ENCODE results near the gene S100PBP. TPM values are rescaled to one million over a fixed set of nuclear protein-coding genes. Genes with fewer than 3 reads are reported as not detected.

Gene S100PBP
- 50.2 and 50.5 TPM in 2 replicates for total RNA-seq

GRCh38 chr1:32817159-32817814 is at the start of gene S100PBP, which contains the start of gene YARS1:
Gene S100PBP (plus strand): TSS chr1:32817653. CDS start chr1:32826100, 8,447 bp downstream.
Gene YARS1 (minus strand): TSS chr1:32817358. CDS start chr1:32817244, 114 bp downstream.
- Mint-ChIP-seq H3K27ac (peak within 1 kb of the TSS; percentile 96), H3K36me3 (ENCODE audit: low read depth) (peaks cover 48% of the 10 kb centered on the region), H3K27me3 (ENCODE audit: low read depth) (no peaks in the 10 kb centered on the region), H3K4me3 (ENCODE audit: low read depth) (peak within 1 kb of the TSS; percentile 99), H3K4me1 (ENCODE audit: low read depth) (peaks cover 46% of the 10 kb centered on the region), H3K9me3 (no peaks in the 10 kb centered on the region)
- peak; percentile 100 for DNase-seq (ENCODE audit: low spot score)
- intact Hi-C loops (cut with micrococcal nuclease), result loop anchor here (1.0 to 10.0 kb wide), 5 partner anchors 16 to 612 kb away; partner anchors contain the start of genes AK2, CCDC28B, DCDC2B and IQCC

GRCh38 chr1:32768110-32768850 is 49.2 kb upstream of the S100PBP start:
- Mint-ChIP-seq H3K4me3 (ENCODE audit: low read depth) (no peak overlapping the region), H3K27ac (no peak overlapping the region), H3K9me3 (no peaks in the 10 kb centered on the region), H3K36me3 (ENCODE audit: low read depth) (peaks cover 6% of the 10 kb centered on the region), H3K4me1 (ENCODE audit: low read depth) (no peaks in the 10 kb centered on the region), H3K27me3 (ENCODE audit: low read depth) (no peaks in the 10 kb centered on the region)
- intact Hi-C loops (cut with micrococcal nuclease), result no loop called here
- no peak for DNase-seq (ENCODE audit: low spot score)

GRCh38 chr1:32769524-32770220 is 47.8 kb upstream of the S100PBP start:
- intact Hi-C loops (cut with micrococcal nuclease), result loop anchor here (10.0 kb wide), 1 partner anchor 245 kb away; no protein-coding TSS in a partner anchor
- Mint-ChIP-seq H3K27me3 (ENCODE audit: low read depth) (no peaks in the 10 kb centered on the region), H3K4me1 (ENCODE audit: low read depth) (peaks cover 5% of the 10 kb centered on the region), H3K27ac (no peak overlapping the region), H3K4me3 (ENCODE audit: low read depth) (no peak overlapping the region), H3K36me3 (ENCODE audit: low read depth) (peaks cover 14% of the 10 kb centered on the region), H3K9me3 (no peaks in the 10 kb centered on the region)
- no peak for DNase-seq (ENCODE audit: low spot score)

- no peak overlapping the region for H3K4me3 Mint-ChIP-seq (ENCODE audit: low read depth)
- peaks cover 5% of the 10 kb centered on the region for H3K4me1 Mint-ChIP-seq (ENCODE audit: low read depth)
- no peaks in the 10 kb centered on the region for H3K9me3 Mint-ChIP-seq
- H3K36me3 Mint-ChIP-seq (ENCODE audit: low read depth), result peaks cover 19% of the 10 kb centered on the region
- H3K27me3 Mint-ChIP-seq (ENCODE audit: low read depth), result no peaks in the 10 kb centered on the region
- no peak overlapping the region for H3K27ac Mint-ChIP-seq
- no peak for DNase-seq (ENCODE audit: low spot score)
- intact Hi-C loops (cut with micrococcal nuclease), result loop anchor here (10.0 kb wide), 1 partner anchor 245 kb away; no protein-coding TSS in a partner anchor
Measured at GRCh38 chr1:32770221-32770731, 47.2 kb upstream of the S100PBP start.

- H3K27ac Mint-ChIP-seq, result no peak overlapping the region
- intact Hi-C loops (cut with micrococcal nuclease), result loop anchor here (10.0 kb wide), 1 partner anchor 246 kb away; no protein-coding TSS in a partner anchor
- peaks cover 24% of the 10 kb centered on the region for H3K36me3 Mint-ChIP-seq (ENCODE audit: low read depth)
- H3K4me1 Mint-ChIP-seq (ENCODE audit: low read depth), result peaks cover 5% of the 10 kb centered on the region
- DNase-seq (ENCODE audit: low spot score), result no peak
- H3K4me3 Mint-ChIP-seq (ENCODE audit: low read depth), result no peak overlapping the region
- H3K27me3 Mint-ChIP-seq (ENCODE audit: low read depth), result no peaks in the 10 kb centered on the region
- no peaks in the 10 kb centered on the region for H3K9me3 Mint-ChIP-seq
Measured at GRCh38 chr1:32770741-32771548, 46.5 kb upstream of the S100PBP start.

- H3K36me3 Mint-ChIP-seq (ENCODE audit: low read depth), result peaks cover 31% of the 10 kb centered on the region
- no peak for DNase-seq (ENCODE audit: low spot score)
- H3K4me1 Mint-ChIP-seq (ENCODE audit: low read depth), result peaks cover 5% of the 10 kb centered on the region
- H3K4me3 Mint-ChIP-seq (ENCODE audit: low read depth), result no peak overlapping the region
- no peaks in the 10 kb centered on the region for H3K27me3 Mint-ChIP-seq (ENCODE audit: low read depth)
- intact Hi-C loops (cut with micrococcal nuclease), result loop anchor here (10.0 kb wide), 1 partner anchor 247 kb away; no protein-coding TSS in a partner anchor
- H3K27ac Mint-ChIP-seq, result no peak overlapping the region
- no peaks in the 10 kb centered on the region for H3K9me3 Mint-ChIP-seq
Measured at GRCh38 chr1:32771561-32772280, 45.7 kb upstream of the S100PBP start.

- H3K4me1 Mint-ChIP-seq (ENCODE audit: low read depth), result peaks cover 5% of the 10 kb centered on the region
- no peak overlapping the region for H3K4me3 Mint-ChIP-seq (ENCODE audit: low read depth)
- peaks cover 31% of the 10 kb centered on the region for H3K36me3 Mint-ChIP-seq (ENCODE audit: low read depth)
- no peaks in the 10 kb centered on the region for H3K9me3 Mint-ChIP-seq
- H3K27me3 Mint-ChIP-seq (ENCODE audit: low read depth), result no peaks in the 10 kb centered on the region
- intact Hi-C loops (cut with micrococcal nuclease), result loop anchor here (1.0 to 10.0 kb wide), 2 partner anchors 60 to 248 kb away; no protein-coding TSS in a partner anchor
- H3K27ac Mint-ChIP-seq, result no peak overlapping the region
- DNase-seq (ENCODE audit: low spot score), result no peak
Measured at GRCh38 chr1:32772281-32773017, 45.0 kb upstream of the S100PBP start.

- no peak overlapping the region for H3K4me3 Mint-ChIP-seq (ENCODE audit: low read depth)
Measured at GRCh38 chr1:32773018-32773763, 44.3 kb upstream of the S100PBP start.

GRCh38 chr1:32773764-32774463 is 43.5 kb upstream of the S100PBP start:
- intact Hi-C loops (cut with micrococcal nuclease), result loop anchor here (1.0 to 10.0 kb wide), 2 partner anchors 62 to 249 kb away; no protein-coding TSS in a partner anchor
- no peak for DNase-seq (ENCODE audit: low spot score)
- Mint-ChIP-seq H3K27me3 (ENCODE audit: low read depth) (no peaks in the 10 kb centered on the region), H3K27ac (peak overlapping the region; percentile 65), H3K4me1 (ENCODE audit: low read depth) (peaks cover 5% of the 10 kb centered on the region), H3K4me3 (ENCODE audit: low read depth) (no peak overlapping the region), H3K36me3 (ENCODE audit: low read depth) (peaks cover 43% of the 10 kb centered on the region), H3K9me3 (no peaks in the 10 kb centered on the region)

More at GRCh38 chr1:32773018-32773763, 44.3 kb upstream of the S100PBP start:
- Mint-ChIP-seq H3K27me3 (ENCODE audit: low read depth) (no peaks in the 10 kb centered on the region), H3K9me3 (no peaks in the 10 kb centered on the region), H3K4me1 (ENCODE audit: low read depth) (peaks cover 5% of the 10 kb centered on the region), H3K36me3 (ENCODE audit: low read depth) (peaks cover 39% of the 10 kb centered on the region), H3K27ac (no peak overlapping the region)
- peak; percentile 63 for DNase-seq (ENCODE audit: low spot score)
- intact Hi-C loops (cut with micrococcal nuclease), result loop anchor here (1.0 to 10.0 kb wide), 2 partner anchors 61 to 248 kb away; no protein-coding TSS in a partner anchor

GRCh38 chr1:32774464-32774808 is 43.0 kb upstream of the S100PBP start:
- no peaks in the 10 kb centered on the region for H3K27me3 Mint-ChIP-seq (ENCODE audit: low read depth)
- peaks cover 5% of the 10 kb centered on the region for H3K4me1 Mint-ChIP-seq (ENCODE audit: low read depth)
- H3K36me3 Mint-ChIP-seq (ENCODE audit: low read depth), result peaks cover 48% of the 10 kb centered on the region
- intact Hi-C loops (cut with micrococcal nuclease), result loop anchor here (10.0 kb wide), 1 partner anchor 250 kb away; no protein-coding TSS in a partner anchor
- DNase-seq (ENCODE audit: low spot score), result no peak
- H3K9me3 Mint-ChIP-seq, result no peaks in the 10 kb centered on the region
- peak overlapping the region; percentile 65 for H3K27ac Mint-ChIP-seq
- H3K4me3 Mint-ChIP-seq (ENCODE audit: low read depth), result no peak overlapping the region

All from activated T-helper 2 cell treated with anti-CD3 and anti-CD28 coated beads, Interferon-gamma antibody, Interleukin-2, Interleukin-4, amounts not matched to agents 10 μg/mL and 5 μg/mL and 100 μg/mL, durations not matched to agents 14 hours and 24 hours and 36 hours (primary cell).